Right atrium auricular region (tissue), 2 donors: ENCODE measurements around the gene TUBB3. TPM values are rescaled to one million over a fixed set of nuclear protein-coding genes. Genes with fewer than 3 reads are reported as not detected.

Experiments used
- DNase-seq: peaks from one replicate; pipeline ENCODE4 v3.0.0-alpha.2; 2019; ENCODE audit warnings: low spot score
- H3K27ac ChIP-seq, 2 donors: fragments of 200-600 bp; sonication (generic); 1 replicate in 1 of 2; 2 replicates in 1 of 2; pipeline ENCODE4 v1.5.1; 2016 to 2019
- H3K27me3 ChIP-seq, 2 donors: fragments of 200-600 bp; sonication (generic); one replicate each; pipeline versions ENCODE4 v1.5.1 to v1.6.0; 2017 to 2019
- H3K36me3 ChIP-seq: fragments of 200-600 bp; sonication (generic); one replicate; pipeline ENCODE4 v1.5.1; 2016
- H3K4me1 ChIP-seq, 2 donors: fragments of 200-600 bp; sonication (generic); one replicate each; pipeline versions ENCODE4 v1.5.1 to v1.6.0; 2017 to 2019
- H3K4me3 ChIP-seq, 2 donors: fragments of 200-600 bp; sonication (generic); 1 replicate in 1 of 2; 2 replicates in 1 of 2; pipeline ENCODE4 v1.5.1; 2017 to 2019; ENCODE audit warnings: mild to moderate bottlenecking in 1 of 2, moderate library complexity in 1 of 2
- H3K9me3 ChIP-seq, 2 donors: fragments of 200-600 bp; sonication (generic); one replicate each; pipeline ENCODE4 v1.5.1; 2019
- total RNA-seq, 2 donors: library from RNA; depleted of rRNA; stranded (reverse); fragments of >200 nt; gene quantifications; one replicate each; pipeline ENCODE4 v1.1.0, GENCODE V29; 2016
- TF ChIP-seq, protein P1 (sequence below), 2 donors: fragments of 200-600 bp; sonication (generic); IDR thresholded peaks; one replicate each; pipeline ENCODE4 v1.5.1; 2019; ENCODE audit warnings: antibody characterized with exemption in 2 of 2

Gene TUBB3
- total RNA-seq, 2 donors from 2014 or later: 2.2 to 6.4 TPM

DNA sequence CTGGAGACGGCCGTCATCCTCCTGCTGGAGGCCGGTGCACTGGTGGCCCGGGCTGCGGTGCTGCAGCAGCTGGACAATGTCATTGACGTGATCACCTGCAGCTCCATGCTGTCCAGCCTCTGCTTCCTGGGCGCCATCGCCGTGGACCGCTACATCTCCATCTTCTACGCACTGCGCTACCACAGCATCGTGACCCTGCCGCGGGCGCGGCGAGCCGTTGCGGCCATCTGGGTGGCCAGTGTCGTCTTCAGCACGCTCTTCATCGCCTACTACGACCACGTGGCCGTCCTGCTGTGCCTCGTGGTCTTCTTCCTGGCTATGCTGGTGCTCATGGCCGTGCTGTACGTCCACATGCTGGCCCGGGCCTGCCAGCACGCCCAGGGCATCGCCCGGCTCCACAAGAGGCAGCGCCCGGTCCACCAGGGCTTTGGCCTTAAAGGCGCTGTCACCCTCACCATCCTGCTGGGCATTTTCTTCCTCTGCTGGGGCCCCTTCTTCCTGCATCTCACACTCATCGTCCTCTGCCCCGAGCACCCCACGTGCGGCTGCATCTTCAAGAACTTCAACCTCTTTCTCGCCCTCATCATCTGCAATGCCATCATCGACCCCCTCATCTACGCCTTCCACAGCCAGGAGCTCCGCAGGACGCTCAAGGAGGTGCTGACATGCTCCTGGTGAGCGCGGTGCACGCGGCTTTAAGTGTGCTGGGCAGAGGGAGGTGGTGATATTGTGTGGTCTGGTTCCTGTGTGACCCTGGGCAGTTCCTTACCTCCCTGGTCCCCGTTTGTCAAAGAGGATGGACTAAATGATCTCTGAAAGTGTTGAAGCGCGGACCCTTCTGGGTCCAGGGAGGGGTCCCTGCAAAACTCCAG is 3.4 kb upstream of the TUBB3 start:
- DNase-seq: no peak

DNA sequence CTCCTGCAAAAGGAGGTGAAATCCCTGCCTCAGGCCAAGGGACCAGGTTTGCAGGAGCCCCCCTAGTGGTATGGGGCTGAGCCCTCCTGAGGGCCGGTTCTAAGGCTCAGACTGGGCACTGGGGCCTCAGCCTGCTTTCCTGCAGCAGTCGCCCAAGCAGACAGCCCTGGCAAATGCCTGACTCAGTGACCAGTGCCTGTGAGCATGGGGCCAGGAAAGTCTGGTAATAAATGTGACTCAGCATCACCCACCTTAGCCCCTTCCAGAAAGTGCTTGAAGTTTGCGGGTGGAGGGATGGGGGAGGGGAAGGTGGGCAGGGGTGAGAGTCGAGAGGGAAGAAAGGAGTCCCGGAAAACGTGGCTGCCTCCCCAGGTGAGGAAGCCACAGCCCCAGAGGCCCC is 2.4 kb upstream of the TUBB3 start:
- TF ChIP-seq, protein P1, sequence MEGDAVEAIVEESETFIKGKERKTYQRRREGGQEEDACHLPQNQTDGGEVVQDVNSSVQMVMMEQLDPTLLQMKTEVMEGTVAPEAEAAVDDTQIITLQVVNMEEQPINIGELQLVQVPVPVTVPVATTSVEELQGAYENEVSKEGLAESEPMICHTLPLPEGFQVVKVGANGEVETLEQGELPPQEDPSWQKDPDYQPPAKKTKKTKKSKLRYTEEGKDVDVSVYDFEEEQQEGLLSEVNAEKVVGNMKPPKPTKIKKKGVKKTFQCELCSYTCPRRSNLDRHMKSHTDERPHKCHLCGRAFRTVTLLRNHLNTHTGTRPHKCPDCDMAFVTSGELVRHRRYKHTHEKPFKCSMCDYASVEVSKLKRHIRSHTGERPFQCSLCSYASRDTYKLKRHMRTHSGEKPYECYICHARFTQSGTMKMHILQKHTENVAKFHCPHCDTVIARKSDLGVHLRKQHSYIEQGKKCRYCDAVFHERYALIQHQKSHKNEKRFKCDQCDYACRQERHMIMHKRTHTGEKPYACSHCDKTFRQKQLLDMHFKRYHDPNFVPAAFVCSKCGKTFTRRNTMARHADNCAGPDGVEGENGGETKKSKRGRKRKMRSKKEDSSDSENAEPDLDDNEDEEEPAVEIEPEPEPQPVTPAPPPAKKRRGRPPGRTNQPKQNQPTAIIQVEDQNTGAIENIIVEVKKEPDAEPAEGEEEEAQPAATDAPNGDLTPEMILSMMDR (IDR thresholded peaks at IDR 0.05): no peak
- no peaks in the 10 kb centered on the region for H3K36me3 ChIP-seq
- peak overlapping the region; percentile 89 to 92 for H3K27ac ChIP-seq
- H3K4me3 ChIP-seq: no peak overlapping the region
- peaks cover 0 to 75% of the 10 kb centered on the region in 2 donors for H3K4me1 ChIP-seq
- H3K27me3 ChIP-seq: peaks cover 0 to 14% of the 10 kb centered on the region in 2 donors
- no peak for DNase-seq
- no peaks in the 10 kb centered on the region for H3K9me3 ChIP-seq

More for the DNA sequence above, 3.4 kb upstream of the TUBB3 start:
- Histone ChIP-seq H3K9me3 (no peaks in the 10 kb centered on the region), H3K27me3 (peaks cover 0 to 14% of the 10 kb centered on the region in 2 donors), H3K4me3 (no peak overlapping the region), H3K36me3 (no peaks in the 10 kb centered on the region), H3K4me1 (peaks cover 0 to 66% of the 10 kb centered on the region in 2 donors), H3K27ac (no peak overlapping the region)
- TF ChIP-seq, protein P1 (IDR thresholded peaks at IDR 0.05): no peak

DNA sequence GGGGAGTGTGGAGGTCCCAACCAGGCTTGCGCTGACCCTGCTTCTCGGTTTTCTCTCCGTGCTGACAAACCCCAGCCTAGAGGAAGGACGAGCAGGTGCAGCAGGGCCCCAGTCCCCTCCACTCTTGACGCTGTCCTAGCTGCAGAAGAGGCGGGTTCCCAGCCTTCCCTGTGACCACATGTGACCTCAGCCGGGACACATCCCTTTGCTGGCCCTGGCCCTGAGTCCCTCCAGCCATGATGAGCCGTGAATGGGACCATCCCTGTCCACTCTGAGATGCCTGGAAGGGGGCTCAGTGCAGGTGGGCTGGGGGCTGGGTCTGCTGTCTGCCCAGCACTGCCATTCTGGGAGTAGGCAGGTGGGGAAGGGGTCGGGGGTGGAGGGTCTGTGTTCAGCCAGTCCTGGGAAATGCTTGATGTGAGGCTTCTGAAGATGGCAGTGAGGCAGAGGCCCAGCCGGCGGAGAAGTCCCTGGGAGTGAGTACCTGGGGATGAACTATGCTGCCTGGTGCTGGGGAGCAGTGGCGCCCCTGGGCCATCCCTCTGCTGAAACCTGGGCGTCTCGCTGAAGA is 1.9 kb upstream of the TUBB3 start:
- Histone ChIP-seq H3K27ac (peak overlapping the region; percentile 89 to 92), H3K27me3 (peaks cover 0 to 14% of the 10 kb centered on the region in 2 donors), H3K9me3 (no peaks in the 10 kb centered on the region), H3K4me1 (peaks cover 0 to 80% of the 10 kb centered on the region in 2 donors), H3K4me3 (peak overlapping the region in 1 of 2 donors; percentile 73), H3K36me3 (no peaks in the 10 kb centered on the region)
- TF ChIP-seq, protein P1 (IDR thresholded peaks at IDR 0.05): no peak
- DNase-seq: no peak

DNA sequence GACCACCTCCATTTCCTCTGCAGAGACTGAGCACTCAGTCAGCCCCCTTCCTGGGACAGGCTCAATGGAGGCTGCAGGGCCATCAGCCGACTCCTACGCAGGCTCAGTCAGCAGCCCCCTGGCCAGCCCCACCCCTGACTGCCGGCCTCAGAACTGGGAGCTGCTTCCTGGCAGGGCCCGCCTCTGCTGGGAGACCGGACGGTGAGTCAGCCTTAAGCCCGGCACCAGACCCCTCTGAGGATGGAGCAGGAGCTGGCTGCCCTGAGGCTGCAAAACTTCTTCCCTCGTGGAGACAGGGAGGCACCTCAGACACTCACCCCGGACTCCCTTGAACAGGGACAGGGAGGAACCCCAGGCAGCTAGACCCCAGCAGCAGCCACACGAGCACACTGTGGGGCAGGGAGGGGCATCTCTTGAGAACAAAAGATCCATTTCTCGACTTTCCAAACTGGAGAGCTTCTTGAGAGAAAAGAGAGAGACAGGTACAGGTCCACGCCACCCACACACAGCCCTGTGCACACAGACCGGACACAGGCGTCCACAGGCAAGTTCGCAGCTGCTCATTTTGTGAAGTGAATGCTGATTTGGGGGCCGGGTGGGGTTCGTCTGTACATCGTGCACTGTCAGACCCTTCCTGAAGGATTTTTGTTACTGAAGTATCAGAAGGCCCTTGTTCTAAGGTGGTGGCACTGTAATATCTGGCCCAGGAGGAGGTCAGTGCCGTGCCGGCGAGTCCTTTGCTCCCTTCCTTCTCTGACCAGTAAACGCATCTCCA is 1.3 kb upstream of the TUBB3 start:
- Histone ChIP-seq H3K27ac (peak overlapping the region; percentile 89 to 92), H3K36me3 (no peaks in the 10 kb centered on the region), H3K4me1 (peaks cover 0 to 85% of the 10 kb centered on the region in 2 donors), H3K4me3 (peak overlapping the region; percentile 53 to 73), H3K9me3 (no peaks in the 10 kb centered on the region), H3K27me3 (peaks cover 0 to 14% of the 10 kb centered on the region in 2 donors)
- TF ChIP-seq, protein P1 (IDR thresholded peaks at IDR 0.05): no peak
- DNase-seq: peak; percentile 92

DNA sequence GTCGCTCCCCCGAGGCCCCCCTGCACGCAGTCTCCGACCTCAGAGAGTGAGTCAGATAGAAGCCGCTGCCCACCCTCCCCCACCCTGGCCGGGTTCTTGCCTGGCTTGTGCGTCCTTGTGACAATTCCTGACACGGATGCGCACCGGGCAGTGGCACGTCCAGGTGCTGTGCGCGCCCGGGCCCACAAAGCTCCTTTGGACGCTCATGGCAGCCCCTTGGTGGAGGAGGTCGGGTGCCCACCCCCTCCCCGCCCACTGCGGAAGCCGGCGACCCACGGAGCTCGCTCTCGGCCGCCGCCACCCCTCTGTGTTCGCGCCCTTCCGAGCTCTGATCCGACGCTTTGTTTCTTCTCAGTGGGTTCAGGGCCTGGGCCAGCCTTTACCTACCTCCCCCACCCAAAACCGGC is 662 bp upstream of the TUBB3 start:
- Histone ChIP-seq H3K27me3 (peaks cover 0 to 14% of the 10 kb centered on the region in 2 donors), H3K27ac (peak overlapping the region; percentile 89 to 92), H3K9me3 (no peaks in the 10 kb centered on the region), H3K4me1 (peaks cover 0 to 80% of the 10 kb centered on the region in 2 donors), H3K36me3 (no peaks in the 10 kb centered on the region), H3K4me3 (peak overlapping the region; percentile 53 to 73)
- TF ChIP-seq, protein P1 (IDR thresholded peaks at IDR 0.05): no peak
- peak; percentile 93 for DNase-seq
